BLaER1 treated with 17β-estradiol and CSF1 and Interleukin-3, amounts not matched to agents 10 nM and 100 nM (cell line): Measurements from ENCODE around the gene NR2C2AP.
A peak's percentile ranks its signal among the peaks of the same experiment; 100 is the strongest.

Experiments used
- H3K27ac ChIP-seq, 11 experiments: shearing (Covaris generic); formaldehyde crosslinking; 2 replicates each; pipeline ENCODE4 v1.8.1; 2022
- H3K27me3 ChIP-seq, 11 experiments: shearing (Covaris generic); formaldehyde crosslinking; 2 replicates each; pipeline ENCODE4 v1.8.1; 2022
- H3K36me3 ChIP-seq, 11 experiments: shearing (Covaris generic); formaldehyde crosslinking; 2 replicates each; pipeline ENCODE4 v1.8.1; 2022
- H3K4me1 ChIP-seq, 10 experiments: shearing (Covaris generic); formaldehyde crosslinking; 2 replicates each; pipeline ENCODE4 v1.8.1; 2022
- H3K4me2 ChIP-seq, 11 experiments: shearing (Covaris generic); formaldehyde crosslinking; 2 replicates each; pipeline ENCODE4 v1.8.1; 2022
- H3K4me3 ChIP-seq, 10 experiments: shearing (Covaris generic); formaldehyde crosslinking; 2 replicates each; pipeline ENCODE4 v1.8.1; 2022
- H3K9ac ChIP-seq, 11 experiments: shearing (Covaris generic); formaldehyde crosslinking; 2 replicates each; pipeline ENCODE4 v1.8.1; 2022
- H3K9me3 ChIP-seq, 11 experiments: shearing (Covaris generic); formaldehyde crosslinking; replicated peaks in 1 of 11; 2 replicates each; pipeline ENCODE4 v1.8.1; 2022
- H4K20me1 ChIP-seq, 11 experiments: shearing (Covaris generic); formaldehyde crosslinking; 2 replicates each; pipeline ENCODE4 v1.8.1; 2022
- Cebpa-rat ChIP-seq, 11 experiments: shearing (Covaris generic); IDR thresholded peaks; 2 replicates each; pipeline ENCODE4 v1.8.1; 2022

The NR2C2AP gene

DNA sequence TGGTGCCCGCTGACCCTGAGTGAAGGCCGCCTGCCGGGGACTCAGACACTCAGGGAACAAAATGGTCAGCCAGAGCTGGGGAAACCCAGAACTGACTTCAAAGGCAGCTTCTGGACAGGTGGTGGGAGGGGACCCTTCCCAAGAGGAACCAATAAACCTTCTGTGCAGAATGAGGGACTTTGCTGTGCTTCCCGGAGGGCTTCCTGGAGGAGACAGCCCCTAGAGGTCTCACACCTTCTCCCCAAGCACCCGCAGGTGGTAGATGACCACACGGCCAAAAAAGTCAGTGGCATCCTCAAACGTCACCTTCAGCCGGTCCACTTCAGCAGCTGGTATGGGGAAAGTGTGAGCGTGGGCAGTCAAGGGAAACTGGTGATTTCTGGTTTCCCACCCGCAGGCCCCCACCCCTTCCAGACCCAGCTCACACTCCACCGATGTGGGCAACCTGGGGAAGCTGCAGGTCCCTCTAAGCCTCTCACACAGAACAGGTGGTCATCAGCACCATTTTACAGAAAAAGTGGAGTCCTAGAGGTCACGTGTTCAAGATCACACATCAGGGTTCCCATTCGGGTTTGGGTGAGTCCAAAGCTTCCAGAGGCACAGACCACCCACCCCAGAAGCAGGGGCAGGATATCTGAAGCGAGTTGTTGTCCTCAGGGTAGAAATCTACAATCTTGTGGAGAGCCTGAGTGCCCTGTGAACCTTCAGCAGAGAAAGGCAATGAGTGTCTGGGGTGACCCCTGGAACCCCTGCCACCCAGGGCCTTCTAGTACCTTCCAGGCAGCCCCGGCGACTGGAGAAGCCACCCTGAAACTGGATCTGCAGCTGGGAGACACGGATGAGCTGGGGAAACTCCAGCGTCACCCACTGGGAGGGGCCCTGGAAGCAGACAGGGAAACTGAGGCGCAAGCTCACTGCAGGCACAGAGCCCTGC is 1.2 kb downstream of the NR2C2AP start:
- no peak for TF ChIP-seq Cebpa-rat (IDR thresholded peaks at IDR 0.05)
- H3K9ac ChIP-seq = peak overlapping the region; percentile 76 to 91 (median 85)
- peak overlapping the region in 10 of 11 experiments; percentile 70 to 86 (median 82); a peak in 18 of 22 replicates for H3K27ac ChIP-seq

DNA sequence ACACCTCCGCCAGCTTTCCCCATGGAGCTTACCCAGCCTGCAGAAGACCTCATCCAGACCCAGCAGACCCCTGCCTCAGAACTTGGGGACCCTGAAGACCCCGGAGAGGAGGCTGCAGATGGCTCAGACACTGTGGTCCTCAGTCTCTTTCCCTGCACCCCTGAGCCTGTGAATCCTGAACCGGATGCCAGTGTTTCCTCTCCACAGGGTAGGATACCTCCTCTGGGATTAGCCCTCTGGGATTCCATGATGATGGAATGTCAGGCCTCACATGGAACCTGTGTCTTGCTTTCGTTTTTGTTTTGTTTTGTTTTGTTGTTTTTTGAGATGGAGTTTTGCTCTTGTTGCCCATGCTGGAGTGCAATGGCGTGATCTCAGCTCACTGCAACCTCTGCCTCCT is 9.3 kb downstream of the NR2C2AP start:
- Histone ChIP-seq H3K9me3 (no peaks in the 10 kb centered on the region), H3K4me3 (peak overlapping the region; percentile 77 to 99 (median 90); a peak in 19 of 20 replicates), H3K27ac (peak overlapping the region in 9 of 11 experiments; percentile 82 to 100 (median 97); a peak in 17 of 22 replicates), H3K4me2 (peak overlapping the region; percentile 75 to 98 (median 90)), H4K20me1 (peaks cover 0 to 43% (median 18%) of the 10 kb centered on the region in 11 experiments; a peak in 13 of 22 replicates), H3K27me3 (no peaks in the 10 kb centered on the region), H3K4me1 (peaks cover 37 to 51% (median 39%) of the 10 kb centered on the region in 10 experiments), H3K36me3 (peaks cover 31 to 66% (median 44%) of the 10 kb centered on the region in 11 experiments), H3K9ac (peak overlapping the region; percentile 91 to 100 (median 99); a peak in 21 of 22 replicates)
- TF ChIP-seq Cebpa-rat (IDR thresholded peaks at IDR 0.05) = no peak

More for the DNA sequence above, 1.2 kb downstream of the NR2C2AP start:
- Histone ChIP-seq H3K9me3 (no peaks in the 10 kb centered on the region), H3K4me3 (peak overlapping the region; percentile 70 to 86 (median 74)), H3K4me2 (peak overlapping the region; percentile 91 to 99 (median 96)), H4K20me1 (peaks cover 0 to 48% (median 18%) of the 10 kb centered on the region in 11 experiments; a peak in 12 of 22 replicates), H3K36me3 (peaks cover 28 to 56% (median 48%) of the 10 kb centered on the region in 11 experiments), H3K4me1 (peaks cover 10 to 28% (median 24%) of the 10 kb centered on the region in 10 experiments), H3K27me3 (no peaks in the 10 kb centered on the region)

DNA sequence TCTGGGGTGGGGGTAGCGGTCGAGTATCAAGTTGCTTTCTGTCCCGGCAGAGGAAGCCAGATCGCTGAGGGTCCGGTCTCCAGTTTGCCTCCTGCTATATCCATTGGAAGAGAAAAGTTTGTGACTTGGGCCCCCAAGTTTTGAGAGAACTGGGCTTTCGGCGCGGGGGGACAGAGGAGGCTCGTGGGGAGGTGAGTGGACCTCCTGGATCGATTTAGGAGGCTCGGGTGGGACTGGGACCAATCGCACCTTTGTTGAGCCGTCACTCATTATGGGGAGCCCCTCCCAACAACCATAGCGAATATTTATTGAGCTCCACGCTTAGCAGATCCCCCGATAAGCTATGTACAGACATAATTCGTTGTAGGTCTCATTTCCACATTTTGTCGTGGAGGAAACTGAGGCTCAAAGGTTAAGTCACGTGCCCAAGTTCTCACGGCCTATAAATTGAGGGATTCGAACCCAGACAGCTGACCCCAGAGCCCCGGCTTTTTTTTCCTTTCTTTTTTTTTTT is 10.2 kb downstream of the NR2C2AP start:
- Histone ChIP-seq H3K4me1 (peaks cover 38 to 54% (median 41%) of the 10 kb centered on the region in 10 experiments), H3K36me3 (peaks cover 30 to 66% (median 40%) of the 10 kb centered on the region in 11 experiments), H3K27me3 (no peaks in the 10 kb centered on the region), H3K9me3 (peaks cover 0 to 7% (median 0%) of the 10 kb centered on the region in 11 experiments; a peak in 5 of 22 replicates), H3K9ac (peak overlapping the region; percentile 91 to 100 (median 99)), H3K4me3 (peak overlapping the region; percentile 77 to 99 (median 90)), H3K27ac (peak overlapping the region; percentile 79 to 100 (median 97)), H4K20me1 (peaks cover 0 to 36% (median 15%) of the 10 kb centered on the region in 11 experiments; a peak in 12 of 22 replicates), H3K4me2 (peak overlapping the region; percentile 75 to 98 (median 90))
- TF ChIP-seq Cebpa-rat (IDR thresholded peaks at IDR 0.05) = no peak

GRCh38 chr19:19192078-19192882 is 10.9 kb downstream of the NR2C2AP start, which contains the start of the genes BORCS8 and RFXANK:
Gene BORCS8 (minus strand): TSS chr19:19192152. CDS start chr19:19192117, 35 bp downstream.
Gene RFXANK (plus strand): TSS chr19:19192258. CDS start chr19:19193947, 1,689 bp downstream.
- H3K9ac ChIP-seq = peak within 1 kb of the TSS; percentile 91 to 100 (median 99)
- H3K9me3 ChIP-seq = peaks cover 0 to 14% (median 0%) of the 10 kb centered on the region in 11 experiments; a peak in 9 of 22 replicates
- peak within 1 kb of the TSS; percentile 95 to 100 (median 99) for H3K27ac ChIP-seq

DNA sequence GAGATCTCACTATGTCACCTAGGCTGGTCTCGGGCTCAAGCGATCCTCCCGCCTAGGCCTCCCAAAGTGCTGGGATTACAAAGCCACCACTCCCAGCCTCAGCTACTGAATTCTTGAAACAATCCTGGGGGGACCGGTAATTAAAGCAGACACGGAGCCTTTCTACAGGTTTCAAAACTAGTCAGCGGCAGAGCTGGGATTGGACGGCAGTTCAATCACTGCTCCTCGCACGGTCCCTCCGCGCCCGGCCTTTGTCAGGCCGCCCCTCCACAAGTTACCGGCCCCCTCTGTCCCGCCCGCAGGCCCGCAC is 11.5 kb downstream of the NR2C2AP start:
- Histone ChIP-seq H3K27ac (peak overlapping the region; percentile 95 to 100 (median 99)), H3K36me3 (peaks cover 30 to 66% (median 40%) of the 10 kb centered on the region in 11 experiments), H4K20me1 (peaks cover 0 to 29% (median 13%) of the 10 kb centered on the region in 11 experiments; a peak in 9 of 22 replicates), H3K27me3 (no peaks in the 10 kb centered on the region), H3K4me3 (peak overlapping the region; percentile 77 to 99 (median 90)), H3K9ac (peak overlapping the region; percentile 91 to 100 (median 99)), H3K4me1 (peaks cover 39 to 63% (median 48%) of the 10 kb centered on the region in 10 experiments), H3K9me3 (peaks cover 2 to 19% (median 5%) of the 10 kb centered on the region in 11 experiments; a peak in 18 of 22 replicates), H3K4me2 (peak overlapping the region; percentile 81 to 99 (median 96))
- no peak for TF ChIP-seq Cebpa-rat (IDR thresholded peaks at IDR 0.05)

More at GRCh38 chr19:19192078-19192882, 10.9 kb downstream of the NR2C2AP start, which contains the start of the genes BORCS8 and RFXANK:
- H3K4me2 ChIP-seq = peak within 1 kb of the TSS; percentile 82 to 99 (median 97)
- H3K4me1 ChIP-seq = peaks cover 39 to 61% (median 44%) of the 10 kb centered on the region in 10 experiments
- H3K36me3 ChIP-seq = peaks cover 30 to 66% (median 40%) of the 10 kb centered on the region in 11 experiments
- no peak for TF ChIP-seq Cebpa-rat (IDR thresholded peaks at IDR 0.05)
- no peaks in the 10 kb centered on the region for H3K27me3 ChIP-seq
- H3K4me3 ChIP-seq = peak within 1 kb of the TSS; percentile 77 to 99 (median 90)
- H4K20me1 ChIP-seq = peaks cover 0 to 34% (median 13%) of the 10 kb centered on the region in 11 experiments; a peak in 10 of 22 replicates

- peaks cover 0 to 52% (median 13%) of the 10 kb centered on the region in 11 experiments; a peak in 12 of 22 replicates for H4K20me1 ChIP-seq
- peak overlapping the region in 9 of 11 experiments; percentile 17 to 80 (median 58); a peak in 16 of 22 replicates for H3K4me2 ChIP-seq
- H3K27me3 ChIP-seq = no peaks in the 10 kb centered on the region
- peaks cover 5 to 34% (median 13%) of the 10 kb centered on the region in 11 experiments; a peak in 18 of 22 replicates for H3K9me3 ChIP-seq
- H3K36me3 ChIP-seq = peaks cover 43 to 76% (median 61%) of the 10 kb centered on the region in 11 experiments
- peaks cover 45 to 73% (median 60%) of the 10 kb centered on the region in 10 experiments for H3K4me1 ChIP-seq
- TF ChIP-seq Cebpa-rat (IDR thresholded peaks at IDR 0.05) = no peak
- H3K4me3 ChIP-seq = peak overlapping the region in 4 of 10 experiments; percentile 26 to 52 (median 36); a peak in 6 of 20 replicates
- H3K27ac ChIP-seq = peak overlapping the region in 8 of 11 experiments; percentile 17 to 73 (median 58); a peak in 14 of 22 replicates
- peak overlapping the region in 1 of 11 experiments; percentile 28; a peak in 1 of 22 replicates for H3K9ac ChIP-seq
Measured at GRCh38 chr19:19186742-19187141, 16.5 kb downstream of the NR2C2AP start.

DNA sequence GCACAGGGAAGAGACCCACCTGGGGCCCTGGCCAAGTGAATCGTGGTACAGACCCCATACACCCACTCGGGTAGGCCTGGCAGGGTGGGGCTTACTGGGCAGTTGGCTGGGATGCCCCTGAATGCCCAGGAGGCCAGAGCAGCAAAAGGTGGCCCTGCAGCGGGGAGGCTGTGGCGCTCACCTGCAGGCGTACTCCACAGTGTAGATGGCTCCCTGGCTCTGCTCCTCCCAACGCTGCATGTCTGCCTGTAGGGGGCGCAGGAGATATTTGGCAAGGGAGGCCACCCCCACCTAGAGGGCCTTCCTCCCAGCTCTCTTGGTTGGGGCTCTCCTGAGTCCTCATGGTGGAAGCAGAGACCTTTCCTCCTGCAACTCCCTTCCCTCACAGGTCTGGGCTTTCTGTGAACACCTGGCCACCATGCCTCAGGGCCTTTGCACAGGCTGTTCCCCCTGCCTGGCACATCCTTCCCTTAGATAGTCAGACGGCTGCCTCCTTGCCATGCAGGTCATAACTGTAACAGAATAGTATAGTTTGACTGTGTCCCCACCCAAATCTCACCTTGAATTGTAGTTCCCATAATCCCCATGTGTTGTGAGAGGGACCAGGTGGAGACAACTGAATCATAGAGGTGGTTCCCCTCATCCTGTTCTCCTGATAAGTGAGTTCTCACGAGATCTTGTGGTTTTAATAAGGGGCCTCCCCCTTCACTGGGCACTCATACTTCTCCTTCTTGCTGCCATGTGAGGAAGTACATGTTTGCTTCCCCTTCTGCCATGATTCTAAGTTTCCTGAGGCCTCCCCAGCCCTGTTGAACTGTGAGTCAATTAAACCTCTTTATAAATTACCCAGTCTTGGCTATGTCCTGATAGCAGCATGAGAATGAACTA is 17.1 kb downstream of the NR2C2AP start:
- H3K4me2 ChIP-seq = peak overlapping the region in 10 of 11 experiments; percentile 17 to 80 (median 67); a peak in 18 of 22 replicates
- H3K9ac ChIP-seq = peak overlapping the region in 2 of 11 experiments; percentile 0 to 28; a peak in 1 of 22 replicates
- peaks cover 41 to 70% (median 58%) of the 10 kb centered on the region in 10 experiments for H3K4me1 ChIP-seq
- H3K9me3 ChIP-seq = peaks cover 5 to 34% (median 13%) of the 10 kb centered on the region in 11 experiments; a peak in 18 of 22 replicates
- H3K27ac ChIP-seq = peak overlapping the region in 8 of 11 experiments; percentile 17 to 73 (median 62); a peak in 14 of 22 replicates
- no peak for TF ChIP-seq Cebpa-rat (IDR thresholded peaks at IDR 0.05)
- no peaks in the 10 kb centered on the region for H3K27me3 ChIP-seq
- H3K4me3 ChIP-seq = peak overlapping the region in 4 of 10 experiments; percentile 26 to 52 (median 36); a peak in 4 of 20 replicates
- H3K36me3 ChIP-seq = peaks cover 50 to 82% (median 68%) of the 10 kb centered on the region in 11 experiments
- H4K20me1 ChIP-seq = peaks cover 0 to 46% (median 13%) of the 10 kb centered on the region in 11 experiments; a peak in 12 of 22 replicates
